ENCODE results near the gene AGMO.
A peak's percentile ranks its signal among the peaks of the same experiment; 100 is the strongest.
"Not testable (repeated sequence)": the region's sequence is repeated elsewhere in the genome, so short reads cannot be mapped to it uniquely, and the experiment has no call there.

The AGMO gene

GRCh38 chr7:15558756-15559155, 3.1 kb downstream of the AGMO start:
- no peak for DNase-seq

GRCh38 chr7:15557686-15558085, 4.1 kb downstream of the AGMO start:
- no peak for DNase-seq

- DNase-seq, result peak; percentile 35
These were observed 4.6 kb downstream of the AGMO start for GRCh38 chr7:15557186-15557585.

GRCh38 chr7:15556339-15557105, 5.3 kb downstream of the AGMO start:
- DNase-seq, result peak; percentile 28

- DNase-seq, result peak; percentile 69
These were observed 6.4 kb downstream of the AGMO start for GRCh38 chr7:15555381-15555859.

- DNase-seq, result no peak
These were observed 7.1 kb downstream of the AGMO start for GRCh38 chr7:15554744-15555143.

- DNase-seq, result no peak
These were observed 7.7 kb downstream of the AGMO start for GRCh38 chr7:15554081-15554480.

- not testable (repeated sequence) for DNase-seq
These were observed 14.5 kb downstream of the AGMO start for GRCh38 chr7:15547320-15547719.

GRCh38 chr7:15546272-15546792, 15.5 kb downstream of the AGMO start:
- DNase-seq, result no peak

- no peak for DNase-seq
These were observed 17.8 kb downstream of the AGMO start for GRCh38 chr7:15544050-15544449.

- DNase-seq, result no peak
These were observed 18.6 kb downstream of the AGMO start for GRCh38 chr7:15543256-15543655.

- DNase-seq, result no peak
These were observed 34.2 kb downstream of the AGMO start for GRCh38 chr7:15527648-15528047.

- DNase-seq, result no peak
These were observed 36.1 kb downstream of the AGMO start for GRCh38 chr7:15525652-15526263.

- no peak for DNase-seq
These were observed 37.7 kb downstream of the AGMO start for GRCh38 chr7:15524077-15524476.

- not testable (repeated sequence) for DNase-seq
These were observed 44.0 kb downstream of the AGMO start for GRCh38 chr7:15517865-15518264.

GRCh38 chr7:15515252-15515651, 46.6 kb downstream of the AGMO start:
- DNase-seq, result no peak

- DNase-seq, result peak; percentile 46
These were observed 53.6 kb downstream of the AGMO start for GRCh38 chr7:15508258-15508657.

GRCh38 chr7:15507708-15508107, 54.1 kb downstream of the AGMO start:
- no peak for DNase-seq

GRCh38 chr7:15507171-15507570, 54.6 kb downstream of the AGMO start:
- DNase-seq, result no peak

GRCh38 chr7:15505761-15506160, 56.1 kb downstream of the AGMO start:
- DNase-seq, result no peak

GRCh38 chr7:15504351-15504750, 57.5 kb downstream of the AGMO start:
- DNase-seq, result no peak

- DNase-seq, result no peak
These were observed 58.1 kb downstream of the AGMO start for GRCh38 chr7:15503603-15504290.

- DNase-seq, result no peak
These were observed 63.4 kb downstream of the AGMO start for GRCh38 chr7:15498465-15498864.

- DNase-seq, result no peak
These were observed 66.6 kb downstream of the AGMO start for GRCh38 chr7:15495170-15495569.

Data from midbrain (tissue), 1 donor.